ENCODE results near the gene PSMD11.
"Not testable (repeated sequence)": the region's sequence is repeated elsewhere in the genome, so short reads cannot be mapped to it uniquely, and the experiment has no call there.

The PSMD11 gene

DNA sequence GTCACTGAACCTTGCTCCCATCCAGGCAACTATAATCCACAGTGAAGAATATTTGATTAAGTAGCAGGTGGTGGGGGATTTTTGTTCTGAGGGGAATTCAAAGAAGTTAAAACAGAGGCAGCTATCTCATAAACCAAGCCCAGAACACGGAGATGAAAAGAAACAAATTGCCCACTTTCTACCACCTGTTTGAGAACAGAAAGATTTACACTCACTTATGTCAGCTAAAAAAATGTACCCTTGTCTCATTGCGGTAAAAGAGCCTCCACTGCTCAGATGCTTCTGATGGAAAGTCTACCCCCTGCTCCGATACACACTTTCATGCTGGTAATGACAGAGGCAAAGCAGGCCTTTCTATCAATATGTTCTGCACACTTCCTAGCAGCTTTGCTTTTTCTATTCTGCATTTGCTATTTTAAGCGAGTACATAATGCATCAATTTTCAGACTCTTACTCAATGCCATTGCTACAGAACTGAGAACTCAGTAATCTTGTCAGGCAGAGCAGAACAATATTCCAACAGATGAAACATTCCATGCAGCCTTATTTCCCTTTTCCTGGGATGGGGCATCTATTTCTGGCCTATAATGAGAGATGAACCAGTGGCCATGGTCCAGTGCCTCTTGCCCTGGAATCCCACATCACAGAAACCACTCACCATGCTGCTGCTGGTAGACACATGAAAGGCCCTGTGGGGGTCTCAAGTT, 71.5 kb downstream of the PSMD11 start:
- DNase-seq: no peak

DNA sequence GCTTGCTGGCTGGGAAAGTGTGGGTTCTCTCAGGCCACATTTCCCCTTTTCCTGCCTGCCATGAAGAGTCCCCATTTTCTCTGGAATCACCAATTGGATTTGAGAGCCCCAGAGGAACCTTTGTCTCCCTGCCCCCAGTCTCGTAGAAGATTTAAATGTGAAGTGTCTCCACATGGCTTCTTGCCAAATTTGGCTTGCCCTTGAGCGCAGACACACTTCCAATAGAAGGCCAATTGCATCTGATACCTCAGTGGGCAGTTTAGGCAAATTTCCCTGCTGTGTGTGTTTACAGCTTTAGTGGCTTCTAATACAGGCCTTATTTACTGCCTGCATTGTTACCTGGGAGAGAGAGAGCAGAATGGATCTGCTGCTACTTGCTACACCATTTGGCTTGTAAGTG, 72.1 kb downstream of the PSMD11 start:
- DNase-seq: peak; percentile 24

DNA sequence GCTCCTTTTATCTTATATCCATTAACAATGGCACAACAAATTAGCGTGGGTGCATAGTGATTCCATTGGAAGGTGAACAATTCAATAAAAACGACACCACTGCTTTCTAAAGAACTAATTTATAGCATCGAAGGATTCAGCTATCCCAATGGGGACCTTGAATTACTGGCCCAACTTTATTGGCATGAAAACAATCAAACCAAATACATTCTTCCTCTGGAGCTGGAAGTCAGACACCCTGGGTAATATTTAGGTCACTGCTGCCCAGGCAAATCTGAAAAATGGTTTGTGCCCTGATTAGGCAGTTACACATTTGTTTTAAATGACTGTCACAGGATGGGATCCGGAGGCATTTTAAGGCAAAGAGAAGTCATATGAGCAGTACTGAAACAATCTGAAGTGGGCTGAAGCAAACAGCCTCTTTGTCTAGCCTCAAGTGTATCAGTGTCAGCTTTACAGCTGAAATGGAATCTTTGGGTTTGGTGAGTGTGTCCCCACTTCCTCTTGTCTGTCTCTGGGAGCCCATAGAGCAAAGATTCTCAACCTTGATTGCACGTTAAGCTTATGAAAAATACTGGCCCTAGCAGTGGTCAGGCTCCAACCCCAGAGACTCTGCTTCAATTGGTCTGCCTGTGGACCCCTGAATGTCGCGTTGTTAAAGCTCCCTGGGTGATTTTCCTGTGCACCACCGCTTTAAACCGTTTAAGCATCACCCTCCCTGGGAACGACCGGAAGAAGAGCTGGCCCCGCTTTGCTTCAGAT, 72.8 kb downstream of the PSMD11 start:
- no peak for DNase-seq

DNA sequence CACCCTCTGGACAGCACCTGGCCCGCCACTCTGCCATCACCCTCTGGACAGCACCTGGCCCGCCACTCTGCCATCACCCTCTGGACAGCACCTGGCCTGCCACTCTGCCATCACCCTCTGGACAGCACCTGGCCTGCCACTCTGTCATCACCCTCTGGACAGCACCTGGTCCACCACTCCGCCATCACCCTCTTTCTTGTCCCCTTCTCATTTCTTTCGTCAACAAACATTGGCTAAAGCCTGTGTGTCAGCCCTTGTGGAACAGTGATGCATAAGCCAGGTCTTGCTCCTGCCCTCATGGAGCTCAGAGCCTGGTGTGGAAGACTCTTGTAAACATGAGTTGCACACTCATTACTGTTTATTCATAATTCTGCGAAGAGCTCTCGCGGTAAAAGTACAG, 73.7 kb downstream of the PSMD11 start:
- no peak for DNase-seq

DNA sequence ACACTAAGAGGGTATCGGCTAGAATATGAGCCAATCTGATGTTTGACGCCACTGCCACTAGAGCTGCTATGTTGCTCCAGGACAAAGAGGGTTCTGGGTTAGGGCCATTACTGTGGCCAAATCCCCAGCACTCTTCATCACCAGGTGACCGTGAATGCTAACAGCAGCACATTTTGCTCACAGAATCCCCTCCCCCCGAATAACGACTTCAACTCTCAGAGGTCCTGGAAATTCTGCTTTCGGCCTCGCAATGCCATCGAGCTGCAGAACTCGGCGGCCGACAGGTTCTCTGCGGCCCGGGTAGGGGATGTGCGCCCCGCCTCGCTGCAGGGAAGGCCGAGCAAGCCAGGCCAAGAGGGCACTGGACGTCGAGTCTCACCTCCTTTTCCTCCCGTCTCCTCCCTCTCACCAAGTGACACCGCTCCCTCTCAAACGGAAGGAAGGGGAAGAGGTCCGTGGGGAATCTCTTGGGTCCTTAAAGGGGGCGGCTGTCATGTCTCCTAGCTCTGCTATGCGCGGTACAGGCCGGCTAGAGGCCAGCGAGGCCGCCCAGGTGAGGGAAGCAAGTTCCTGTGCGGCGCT, 74.4 kb downstream of the PSMD11 start:
- DNase-seq: no peak

DNA sequence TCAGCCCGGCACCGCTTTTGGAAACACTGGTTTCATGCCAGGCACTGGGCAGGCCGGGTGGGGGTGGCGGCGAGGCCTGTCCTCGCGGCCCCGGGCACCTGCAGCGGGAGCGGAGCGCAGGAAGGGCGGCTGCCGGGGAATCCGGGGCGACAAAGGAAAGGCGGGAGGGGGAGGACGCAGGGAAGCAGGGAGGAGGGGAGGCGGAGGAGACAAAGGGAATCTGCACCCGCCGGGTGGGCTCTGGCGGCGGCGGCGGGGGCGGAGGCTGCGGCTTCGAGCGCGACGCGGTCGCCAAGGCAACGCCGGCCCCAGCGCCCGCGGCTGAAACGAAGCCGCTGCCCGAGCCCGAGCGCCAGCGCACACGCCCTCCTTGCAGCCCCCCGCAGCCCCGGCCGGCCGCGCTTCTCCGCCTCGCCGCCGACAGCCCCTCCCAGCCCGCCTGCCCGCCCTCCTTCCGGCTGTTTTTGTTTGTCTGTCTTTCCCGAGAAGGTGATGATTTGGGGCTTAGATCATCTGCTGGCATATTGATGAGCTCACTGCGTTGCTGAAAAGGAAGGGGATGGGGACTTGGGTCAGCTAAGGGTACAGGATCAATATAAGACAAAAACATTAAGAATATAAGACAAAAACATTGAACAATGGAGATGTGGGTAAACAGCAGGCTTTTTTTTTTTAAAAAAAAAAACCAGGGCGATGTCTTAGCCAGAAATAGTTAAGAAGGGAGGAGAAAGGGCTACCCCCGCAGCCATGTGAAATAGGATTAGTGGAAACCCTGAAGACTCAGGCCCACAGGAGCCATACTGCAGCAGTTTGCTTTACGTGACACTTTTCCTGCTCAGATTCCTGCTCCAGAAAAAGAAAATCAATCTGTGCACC, 75.2 kb downstream of the PSMD11 start:
- DNase-seq: peak; percentile 70

DNA sequence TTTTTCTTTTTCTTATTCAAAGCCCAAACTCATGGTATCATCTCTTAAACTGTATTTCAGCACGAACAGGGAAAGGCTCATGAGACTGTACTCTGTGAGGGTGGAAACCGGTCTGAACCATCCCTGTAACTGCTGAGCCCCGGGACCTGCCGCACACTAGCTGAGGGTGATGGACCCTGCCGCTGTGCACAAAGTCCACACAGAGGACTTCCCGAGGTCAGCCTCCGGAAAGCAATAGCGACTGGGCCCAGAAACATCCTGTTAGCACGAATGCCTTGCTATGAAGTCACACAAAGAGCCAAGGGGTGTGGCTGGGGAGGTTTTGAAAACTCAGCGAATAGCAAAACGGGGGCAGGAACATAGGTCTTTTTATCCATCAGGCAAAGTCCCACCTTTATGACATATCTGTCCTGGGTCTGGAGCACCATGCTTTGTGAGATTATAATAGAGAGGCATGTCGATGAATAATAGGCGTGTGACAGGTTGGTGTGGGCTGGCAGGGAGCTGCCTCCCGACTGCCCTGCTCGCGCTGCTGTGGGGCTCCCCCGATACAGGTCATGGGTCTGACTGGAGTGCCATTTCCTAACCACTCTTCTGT, 75.9 kb downstream of the PSMD11 start:
- no peak for DNase-seq

DNA sequence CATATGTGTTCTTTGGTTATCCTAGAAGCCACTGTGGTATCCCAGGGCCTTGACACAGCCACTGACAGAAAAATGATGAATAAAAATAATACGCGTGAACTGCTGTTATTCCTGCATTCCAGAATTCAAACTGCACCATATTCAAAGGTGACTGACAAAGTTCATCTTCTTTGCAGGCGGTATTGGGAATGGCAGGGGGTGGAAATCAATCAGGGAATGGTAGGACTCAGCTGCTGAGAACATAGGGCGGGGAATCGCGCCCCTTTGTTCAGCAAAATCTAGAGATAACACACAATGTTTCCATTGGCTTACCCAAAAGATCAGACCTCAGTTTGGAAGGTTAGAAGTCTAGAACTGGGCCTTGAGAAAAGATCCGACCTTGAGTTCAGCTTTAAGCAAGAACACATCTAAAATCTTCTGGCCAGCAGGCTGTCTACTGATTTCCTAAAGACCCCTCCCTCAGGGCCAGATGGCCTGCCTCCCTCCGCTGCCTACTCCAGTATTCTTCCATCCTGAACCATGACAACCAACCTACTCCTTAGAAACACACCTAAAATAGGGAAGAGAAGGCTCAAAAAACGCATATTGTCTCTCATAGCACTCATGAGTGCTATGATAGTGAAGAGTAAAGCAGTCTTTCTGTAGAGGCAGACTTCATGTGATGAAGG, 76.6 kb downstream of the PSMD11 start:
- DNase-seq: no peak

DNA sequence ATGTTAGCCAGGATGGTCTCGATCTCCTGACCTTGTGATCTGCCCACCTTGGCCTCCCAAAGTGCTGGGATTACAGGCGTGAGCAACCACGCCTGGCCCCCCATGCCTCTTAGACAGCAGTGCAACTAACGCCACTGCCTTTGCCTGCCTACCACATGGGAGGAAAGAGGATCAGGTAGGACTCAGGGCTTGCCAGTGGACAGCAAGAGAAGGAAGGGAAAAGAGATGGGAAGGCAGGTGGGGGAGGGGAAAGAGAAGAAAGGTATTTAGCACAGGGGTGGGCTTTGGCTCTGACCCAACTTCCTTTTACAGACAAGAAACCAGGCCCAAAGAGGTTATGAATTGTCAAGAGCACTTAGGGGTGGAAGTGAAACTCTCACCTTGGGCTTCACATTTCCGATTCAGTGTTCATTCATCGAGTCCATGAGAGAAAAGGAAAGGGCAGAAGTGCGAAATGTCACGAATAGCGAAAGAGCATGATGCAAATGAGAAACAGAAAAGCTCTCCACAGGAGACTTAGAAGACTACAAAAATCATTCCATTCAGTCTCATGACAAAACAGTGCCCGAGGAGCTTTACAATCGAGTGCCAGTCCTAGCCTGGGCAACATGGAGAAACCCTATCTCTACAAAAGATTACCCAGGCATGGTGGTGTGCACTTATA, 78.8 kb downstream of the PSMD11 start:
- no peak for DNase-seq

DNA sequence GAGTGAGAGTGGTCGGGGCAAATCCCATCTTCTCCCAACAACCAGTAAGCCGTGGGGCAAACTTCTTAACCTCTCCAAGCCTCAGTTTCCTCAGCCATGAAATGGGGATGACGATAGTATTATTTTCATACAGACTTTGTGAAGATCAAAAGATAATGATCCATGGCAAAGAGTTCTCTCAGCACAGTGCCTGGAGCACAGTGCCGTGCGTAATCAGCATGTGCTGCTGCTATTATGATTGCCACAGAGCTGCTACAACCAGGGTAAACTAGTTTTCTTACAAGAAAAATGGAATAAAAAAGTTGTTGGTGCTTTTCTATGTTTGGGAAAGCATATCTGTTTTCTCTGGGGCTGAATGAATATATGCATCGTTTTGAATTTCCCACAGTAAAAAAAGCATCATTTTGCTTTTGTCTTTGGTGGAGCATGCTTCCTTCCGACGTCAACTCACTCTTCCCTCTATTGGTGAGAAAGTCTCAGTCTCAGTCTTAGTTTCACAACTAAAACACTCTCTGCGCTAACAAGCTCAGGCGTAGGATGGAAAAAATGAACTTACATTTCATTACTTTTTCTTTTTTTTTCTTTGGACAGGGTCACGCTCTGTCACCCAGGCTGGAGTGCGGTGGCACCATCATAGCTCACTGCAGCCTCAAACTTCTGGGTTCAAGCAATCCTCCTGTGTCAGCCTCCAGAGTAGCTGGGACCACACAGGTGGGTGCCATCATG, 79.7 kb downstream of the PSMD11 start:
- DNase-seq: no peak

DNA sequence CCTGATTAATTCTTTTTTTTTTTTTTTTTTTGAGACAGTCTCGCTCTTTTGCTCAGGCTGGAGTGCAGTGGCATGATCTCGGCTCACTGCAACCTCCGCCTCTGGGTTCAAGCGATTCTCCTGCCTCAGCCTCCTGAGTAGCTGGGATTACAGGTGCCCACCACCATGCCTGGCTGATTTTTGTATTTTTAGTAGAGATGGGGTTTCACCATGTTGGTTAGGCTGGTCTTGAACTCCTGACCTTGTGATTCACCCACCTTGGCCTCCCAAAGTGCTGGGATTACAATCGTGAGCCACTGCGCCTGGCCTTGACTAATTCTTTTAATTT, 80.2 kb downstream of the PSMD11 start:
- DNase-seq: not testable (repeated sequence)

DNA sequence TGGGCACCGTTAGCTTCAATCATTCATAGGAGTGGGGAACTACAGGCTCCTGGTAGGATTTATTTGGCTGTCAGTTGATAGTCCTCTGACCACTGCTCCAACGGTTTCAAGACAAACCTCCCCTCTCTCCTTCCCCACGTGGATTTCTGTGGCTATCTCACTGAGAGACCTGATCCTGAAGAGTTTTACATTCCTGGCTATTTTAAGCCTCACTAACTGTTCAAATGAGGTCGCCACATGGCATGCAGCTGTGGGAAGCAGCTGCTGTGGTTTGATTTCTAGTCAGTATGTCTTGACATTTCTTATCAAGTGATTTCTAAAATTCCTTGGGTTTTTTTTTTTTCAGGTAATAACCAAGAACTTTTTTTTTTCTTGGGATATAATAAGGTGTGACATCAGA, 80.8 kb downstream of the PSMD11 start:
- DNase-seq: no peak

DNA sequence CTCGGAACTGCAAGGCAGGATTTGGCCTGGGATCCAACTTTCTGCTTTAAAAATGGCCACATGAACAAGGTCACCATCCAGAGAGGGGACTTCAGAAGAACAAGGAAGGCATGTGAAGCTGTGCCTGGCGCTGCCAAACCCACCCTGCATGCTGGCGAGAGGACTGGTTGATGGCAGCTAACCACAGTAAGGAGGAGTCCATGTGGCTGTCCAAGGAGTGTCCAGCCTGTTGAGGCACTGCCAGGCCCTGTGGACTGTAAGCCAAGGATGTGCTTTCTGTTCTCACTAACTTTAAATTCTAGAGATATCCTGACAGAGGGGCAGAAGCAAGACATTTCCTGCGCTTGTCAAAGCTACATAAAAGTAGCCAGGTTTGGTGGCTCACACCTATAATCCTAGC, 82.8 kb downstream of the PSMD11 start:
- DNase-seq: no peak

DNA sequence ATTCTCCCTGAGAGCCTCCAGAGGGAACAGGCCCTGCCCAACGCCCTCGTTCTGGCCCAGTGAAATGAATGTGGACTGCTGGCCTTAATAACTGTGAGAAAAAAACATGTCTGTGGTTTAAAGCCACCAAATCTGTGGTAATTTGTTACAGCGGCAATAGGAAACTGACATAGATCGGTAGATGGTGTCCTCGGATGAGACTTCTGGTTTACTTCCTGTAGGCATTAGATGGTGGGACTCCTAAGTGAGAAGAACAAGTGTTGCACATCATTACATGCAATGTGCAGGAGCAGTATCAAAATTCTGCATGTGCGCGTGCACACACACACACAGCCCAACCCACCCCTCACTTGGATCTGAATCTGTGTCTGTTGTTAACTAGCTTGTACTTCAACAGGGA, 84.5 kb downstream of the PSMD11 start:
- no peak for DNase-seq

DNA sequence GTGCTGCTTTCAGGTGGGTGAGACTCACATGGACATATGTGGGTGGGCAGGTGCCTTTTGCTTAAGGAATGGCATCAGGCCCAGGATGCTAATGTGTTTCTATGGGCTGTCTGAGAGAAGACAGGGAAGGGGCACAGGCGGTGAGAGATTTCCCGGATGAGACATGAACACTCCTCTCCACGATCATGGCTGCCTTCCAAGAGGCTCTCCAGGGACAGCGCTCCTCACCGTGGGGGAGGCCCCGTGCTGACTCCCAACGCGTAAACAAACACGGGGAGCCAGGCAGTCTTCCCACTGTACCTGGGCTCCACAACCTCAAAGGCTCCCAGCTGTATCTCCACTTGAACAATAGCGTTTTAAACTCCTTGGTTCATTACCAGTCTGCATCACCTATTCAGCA, 85.3 kb downstream of the PSMD11 start:
- DNase-seq: peak; percentile 71

All from NCI-H2029 (cell line).